Measurements from ENCODE around the gene SDR39U1.
A peak's percentile ranks its signal among the peaks of the same experiment; 100 is the strongest.
"Not testable (repeated sequence)": the region's sequence is repeated elsewhere in the genome, so short reads cannot be mapped to it uniquely, and the experiment has no call there.

The SDR39U1 gene, protein sequence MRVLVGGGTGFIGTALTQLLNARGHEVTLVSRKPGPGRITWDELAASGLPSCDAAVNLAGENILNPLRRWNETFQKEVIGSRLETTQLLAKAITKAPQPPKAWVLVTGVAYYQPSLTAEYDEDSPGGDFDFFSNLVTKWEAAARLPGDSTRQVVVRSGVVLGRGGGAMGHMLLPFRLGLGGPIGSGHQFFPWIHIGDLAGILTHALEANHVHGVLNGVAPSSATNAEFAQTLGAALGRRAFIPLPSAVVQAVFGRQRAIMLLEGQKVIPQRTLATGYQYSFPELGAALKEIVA
- total RNA-seq: 65.3 reads per million, percentile 74 among the genes with 10 or more reads in this experiment

DNA sequence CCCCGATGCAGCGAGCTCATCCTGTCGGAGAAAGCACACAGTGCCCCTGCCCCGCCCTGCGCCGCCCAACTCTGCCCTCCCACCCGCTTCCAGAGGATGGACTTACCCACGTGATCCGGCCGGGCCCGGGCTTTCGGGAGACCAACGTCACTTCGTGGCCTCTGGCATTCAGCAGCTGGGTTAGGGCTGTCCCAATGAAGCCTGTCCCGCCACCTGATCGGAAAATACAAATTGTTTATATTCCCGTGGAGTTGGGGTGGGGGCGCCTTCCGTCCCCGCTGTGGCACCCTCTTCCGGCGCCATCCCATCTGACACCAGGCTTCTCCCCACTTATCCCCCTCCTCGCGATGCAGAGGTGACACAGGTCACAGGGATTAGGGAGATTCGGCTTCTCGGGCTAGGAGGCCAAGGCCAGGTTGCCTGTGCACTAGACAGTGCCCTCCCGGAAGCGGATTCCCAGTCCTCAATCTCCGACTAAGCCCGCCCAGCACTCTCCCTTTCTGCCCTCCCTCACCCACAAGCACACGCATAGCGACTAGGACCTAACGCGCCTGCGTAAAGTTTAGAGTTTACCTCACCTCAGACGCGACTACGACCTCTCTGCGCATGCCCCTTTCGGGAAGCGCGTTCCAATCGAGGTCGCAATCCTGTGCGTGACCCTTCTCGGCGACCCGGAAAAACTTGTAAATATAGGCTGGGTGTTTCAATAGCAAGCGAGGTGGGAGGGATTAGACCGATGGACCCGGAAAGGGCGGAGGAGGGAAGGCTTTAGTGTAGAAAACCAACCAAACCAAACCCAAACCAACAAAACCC lies at the start of gene SDR39U1:
Gene SDR39U1, minus strand, starts transcription at position 537 of the 813 bp plus-strand sequence. Its CDS starts 7 bp downstream, at position 530.
- peak; percentile 95 for DNase-seq

- not testable (repeated sequence) for DNase-seq
Measured at GRCh38 chr14:24491586-24492408, 49.2 kb upstream of the SDR39U1 start.

GRCh38 chr14:24483604-24484252 lies 41.2 kb upstream of the SDR39U1 start:
- no peak for DNase-seq

- DNase-seq: not testable (repeated sequence)
Measured at GRCh38 chr14:24482699-24483303, 40.2 kb upstream of the SDR39U1 start.

DNA sequence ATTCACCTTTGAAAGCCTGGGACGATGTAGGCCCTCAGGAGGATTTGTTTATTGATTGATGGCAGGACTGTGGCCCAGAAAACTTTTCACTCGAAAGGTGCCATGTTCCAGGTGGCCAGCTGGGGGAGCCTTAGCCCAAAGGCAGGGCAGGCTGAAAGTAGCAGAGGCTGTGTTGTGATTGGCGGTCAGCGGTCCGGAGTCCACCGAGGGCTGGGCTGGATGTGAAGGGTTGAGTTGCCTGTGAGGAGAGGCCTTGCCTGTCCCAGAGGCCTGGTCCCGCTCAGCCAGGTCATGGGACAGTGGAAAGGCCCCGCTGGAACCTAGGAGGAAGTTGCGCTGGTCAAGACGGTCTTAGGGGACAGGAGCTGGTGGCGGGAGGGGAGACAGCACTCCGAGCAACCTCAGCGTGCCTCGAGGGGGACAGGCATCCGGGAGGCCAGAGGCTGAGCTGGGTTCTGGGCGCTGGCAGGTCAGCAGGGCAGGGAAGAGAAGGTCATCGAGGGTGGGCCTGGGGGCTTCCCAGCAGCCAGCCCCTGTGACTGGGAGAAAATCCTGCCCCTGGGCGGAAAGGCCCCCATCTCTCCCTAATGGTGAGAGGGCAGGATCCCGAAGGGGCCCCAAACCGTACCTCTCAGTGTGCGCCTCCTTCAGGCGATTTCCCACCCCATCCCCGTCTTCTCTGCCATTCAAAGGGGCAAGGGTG lies 39.2 kb upstream of the SDR39U1 start:
- peak; percentile 8 for DNase-seq

- not testable (repeated sequence) for DNase-seq
Measured at GRCh38 chr14:24479999-24480398, 37.4 kb upstream of the SDR39U1 start.

DNA sequence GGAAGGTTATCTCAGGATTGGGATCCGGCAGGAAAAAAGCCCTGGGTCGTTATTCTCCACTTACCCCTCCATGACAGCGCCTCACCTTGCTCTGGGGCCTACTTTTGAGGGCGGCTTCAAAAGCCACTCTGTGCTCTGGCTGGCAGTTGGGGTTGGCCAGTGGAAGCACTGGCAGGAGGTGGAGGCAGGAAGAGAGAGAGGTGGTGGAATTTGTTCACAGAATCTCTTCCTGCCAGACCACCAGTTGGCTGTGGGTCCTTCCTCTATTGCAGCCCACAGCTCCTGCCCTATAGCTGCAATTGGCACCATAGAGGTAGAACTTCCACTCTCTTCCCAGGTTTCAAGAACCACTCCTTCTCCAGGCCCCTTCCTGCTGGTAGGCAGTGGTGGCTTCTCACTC lies 32.7 kb upstream of the SDR39U1 start:
- no peak for DNase-seq

GRCh38 chr14:24473211-24473610 lies 30.6 kb upstream of the SDR39U1 start:
- no peak for DNase-seq

DNA sequence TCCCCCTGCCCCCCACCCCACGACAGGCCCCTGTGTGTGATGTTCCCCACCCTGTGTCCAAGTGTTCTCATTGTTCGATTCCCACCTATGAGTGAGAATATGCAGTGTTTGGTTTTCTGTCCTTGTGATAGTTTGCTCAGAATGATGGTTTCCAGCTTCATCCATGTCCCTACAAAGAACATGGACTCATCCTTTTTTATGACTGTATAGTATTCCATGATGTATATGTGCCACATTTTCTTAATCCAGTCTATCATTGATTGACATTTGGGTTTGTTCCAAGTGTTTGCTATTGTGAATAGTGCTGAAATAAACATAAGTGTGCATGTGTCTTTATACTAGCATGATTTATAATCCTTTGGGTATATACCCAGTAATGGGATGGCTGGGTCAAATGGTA lies 27.9 kb upstream of the SDR39U1 start:
- not testable (repeated sequence) for DNase-seq

- no peak for DNase-seq
Measured at GRCh38 chr14:24465805-24466204, 23.2 kb upstream of the SDR39U1 start.

- DNase-seq: no peak
Measured at GRCh38 chr14:24465368-24465767, 22.8 kb upstream of the SDR39U1 start.

- DNase-seq: no peak
Measured at GRCh38 chr14:24463884-24464785, 21.6 kb upstream of the SDR39U1 start.

GRCh38 chr14:24463017-24463883 lies 20.7 kb upstream of the SDR39U1 start:
- no peak for DNase-seq

- DNase-seq: no peak
Measured at GRCh38 chr14:24461336-24461735, 18.8 kb upstream of the SDR39U1 start.

GRCh38 chr14:24459331-24459730 lies 16.8 kb upstream of the SDR39U1 start:
- DNase-seq: no peak

DNA sequence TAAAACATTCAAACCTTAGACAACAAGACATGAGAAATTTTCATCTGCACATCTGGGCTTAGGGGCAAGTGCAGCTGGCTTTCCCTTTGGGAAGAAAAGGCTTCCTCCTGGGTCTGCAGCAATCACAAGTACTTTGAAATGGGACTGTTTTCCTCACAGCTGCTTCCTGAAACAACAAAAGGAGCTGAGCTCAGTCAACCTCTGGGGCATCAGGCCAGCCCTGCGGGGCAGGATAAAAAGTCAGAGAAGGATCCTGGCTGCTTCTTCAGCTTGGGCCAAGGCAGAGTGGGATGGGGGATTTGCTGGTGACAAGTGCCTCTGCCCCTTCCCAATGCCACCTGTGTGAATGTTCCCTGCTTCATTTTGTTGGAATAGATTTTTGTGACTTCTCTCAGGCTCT lies 16.2 kb upstream of the SDR39U1 start:
- no peak for DNase-seq

- DNase-seq: no peak
Measured at GRCh38 chr14:24456980-24457379, 14.4 kb upstream of the SDR39U1 start.

GRCh38 chr14:24450828-24451227 lies 8.3 kb upstream of the SDR39U1 start:
- not testable (repeated sequence) for DNase-seq

GRCh38 chr14:24443053-24443665 lies 583 bp upstream of the SDR39U1 start:
- DNase-seq: no peak

All from effector CD4-positive, alpha-beta T cell (primary cell).